Measurements from ENCODE around the gene FAM20C.

GRCh38 chr7:240887-241421 is 48.6 kb downstream of the FAM20C start:
- TF ChIP-seq CTCF (IDR thresholded peaks at IDR 0.05): no peak
- no peak for TF ChIP-seq POLR2A (IDR thresholded peaks at IDR 0.05)
